Panc1 (cell line): Measurements from ENCODE around the gene PCBD1. TPM values are rescaled to one million over a fixed set of nuclear protein-coding genes. Genes with fewer than 3 reads are reported as not detected.

ENCODE experiments used
- ATAC-seq: fragments of 200-7000 bp; cut with Tn5 transposase; 2 replicates; pipeline ENCODE4 v1.9.1; 2020; ENCODE audit warnings: mild to moderate bottlenecking, moderate library complexity
- BruUV-seq: library from RNA; stranded (reverse); fragments of 400-500 nt; replicated peaks from 2 replicates; lab custom pipeline; 2021; lab: Mats Ljungman, UMichigan
- CTCF ChIA-PET: fragments of 300-600 bp; sonication (Branson Sonifier 250); formaldehyde crosslinking; loops from one replicate; lab custom pipeline; 2022; ENCODE audit warnings: antibody characterized with exemption; lab: Charles Lee
- POLR2A ChIA-PET: fragments of 300-600 bp; sonication (Branson Sonifier 250); formaldehyde crosslinking; loops from one replicate; lab custom pipeline; 2022; ENCODE audit warnings: antibody characterized with exemption; lab: Charles Lee
- DNase-seq: peaks from one replicate; pipeline ENCODE4 v3.0.0-alpha.2; 2010; ENCODE audit warnings: low read depth, low spot score
- H3K27ac ChIP-seq: 2 replicates; pipeline ENCODE4 v1.5.1; 2011; ENCODE audit warnings: mild to moderate bottlenecking, low read length, inconsistent platforms
- H3K27me3 ChIP-seq: fragments of 200-500 bp; sonication (Bioruptor generic); 2 replicates; pipeline ENCODE4 v1.6.0; 2014; ENCODE audit warnings: low read length, inconsistent platforms; ENCODE audit not compliant: control insufficient read depth, insufficient read depth
- H3K36me3 ChIP-seq: fragments of 200-500 bp; sonication (Bioruptor generic); 2 replicates; pipeline ENCODE4 v1.5.1; 2014; ENCODE audit warnings: inconsistent platforms, mild to moderate bottlenecking, low read length, moderate library complexity; ENCODE audit not compliant: control insufficient read depth, insufficient read depth
- H3K4me1 ChIP-seq: 2 replicates; pipeline ENCODE4 v1.5.1; 2011; ENCODE audit warnings: inconsistent platforms, mild to moderate bottlenecking, low read length, moderate library complexity; ENCODE audit not compliant: control insufficient read depth, insufficient read depth
- H3K4me3 ChIP-seq, 2 experiments: 2 replicates each; pipeline ENCODE4 v1.5.1; 2011 to 2012; ENCODE audit warnings: low read depth in 2 of 2, low read length in 2 of 2, mild to moderate bottlenecking in 2 of 2, inconsistent platforms in 1 of 2, moderate library complexity in 1 of 2
- H3K9me3 ChIP-seq: fragments of 200-500 bp; sonication (Bioruptor generic); 2 replicates; pipeline ENCODE4 v1.5.1; 2014; ENCODE audit warnings: low read depth, mild to moderate bottlenecking, inconsistent platforms, low read length, moderate library complexity; ENCODE audit not compliant: control insufficient read depth, insufficient read depth
- POLR2AphosphoS5 ChIP-seq: IDR thresholded peaks from 2 replicates; pipeline ENCODE4 v1.6.1; 2012; ENCODE audit warnings: mild to moderate bottlenecking, low read depth, low read length, moderate library complexity
- SIN3A ChIP-seq: IDR thresholded peaks from 2 replicates; pipeline ENCODE4 v1.6.1; 2012; ENCODE audit warnings: low read depth, mild to moderate bottlenecking, low read length, moderate library complexity, borderline replicate concordance; ENCODE audit not compliant: insufficient read depth
- TCF7L2 ChIP-seq: IDR thresholded peaks from 2 replicates; pipeline ENCODE4 v1.6.1; 2011; ENCODE audit warnings: mild to moderate bottlenecking, low read depth, low read length, inconsistent platforms
- in situ Hi-C: cut with HindIII; loops from 2 replicates; pipeline ENCODE4 v1.10.0; 2016; ENCODE audit warnings: low sequenced_read_pairs, low pct_unique_long_range_greater_than_20kb
- intact Hi-C: fragments of 100-400 bp; cut with micrococcal nuclease; formaldehyde crosslinking; loops from one replicate; pipeline ENCODE4 v1.10.0; 2022; ENCODE audit not compliant: unreplicated experiment
- total RNA-seq: library from RNA; stranded (reverse); gene quantifications from one replicate; pipeline ENCODE4 v1.2.1, GENCODE V29; 2021; ENCODE audit not compliant: unreplicated experiment
- TF ChIP-seq, protein P1 (sequence below): fragments of 450-650 bp; IDR thresholded peaks from 2 replicates; pipeline ENCODE4 v1.5.1; 2017; ENCODE audit warnings: mild to moderate bottlenecking
- TF ChIP-seq, protein P2 (sequence below), 2 experiments: IDR thresholded peaks; 2 replicates each; pipeline ENCODE4 v1.6.1; 2011 to 2012; ENCODE audit warnings: low read depth in 2 of 2, control low read depth in 1 of 2, low read length in 1 of 2, mild to moderate bottlenecking in 1 of 2, moderate library complexity in 1 of 2; ENCODE audit not compliant: insufficient read depth in 1 of 2

PCBD1 gene
- total RNA-seq, 1 experiment from 2014 or later, result 122 TPM

DNA sequence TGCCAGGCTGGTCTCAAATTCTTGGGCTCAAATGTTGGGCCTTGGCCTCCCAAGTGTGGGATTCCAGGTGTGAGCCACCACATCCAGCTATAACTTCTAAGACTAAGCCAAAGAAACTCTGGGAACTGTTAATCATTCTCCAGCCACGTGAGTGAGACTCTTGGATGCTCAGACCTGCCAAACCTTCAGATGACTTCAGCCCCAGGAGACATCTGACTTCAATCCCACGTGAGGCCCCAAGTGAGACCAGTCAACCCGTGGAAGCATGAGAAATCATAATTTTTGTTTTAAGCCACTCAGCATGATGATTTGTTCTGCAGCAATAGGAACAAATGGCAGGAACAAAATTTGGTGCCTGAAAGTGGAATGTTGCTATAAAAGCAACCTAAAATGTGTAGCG is 4.3 kb upstream of the PCBD1 start:
- Histone ChIP-seq H3K36me3 (no peaks in the 10 kb centered on the region), H3K9me3 (no peaks in the 10 kb centered on the region), H3K4me1 (peaks cover 7% of the 10 kb centered on the region; the same call in 1 of the 2 replicates), H3K4me3 (no peak overlapping the region), H3K27me3 (no peaks in the 10 kb centered on the region), H3K27ac (no peak overlapping the region)
- TF ChIP-seq POLR2AphosphoS5 (no peak), SIN3A (no peak), TCF7L2 (no peak)
- TF ChIP-seq, protein P1, sequence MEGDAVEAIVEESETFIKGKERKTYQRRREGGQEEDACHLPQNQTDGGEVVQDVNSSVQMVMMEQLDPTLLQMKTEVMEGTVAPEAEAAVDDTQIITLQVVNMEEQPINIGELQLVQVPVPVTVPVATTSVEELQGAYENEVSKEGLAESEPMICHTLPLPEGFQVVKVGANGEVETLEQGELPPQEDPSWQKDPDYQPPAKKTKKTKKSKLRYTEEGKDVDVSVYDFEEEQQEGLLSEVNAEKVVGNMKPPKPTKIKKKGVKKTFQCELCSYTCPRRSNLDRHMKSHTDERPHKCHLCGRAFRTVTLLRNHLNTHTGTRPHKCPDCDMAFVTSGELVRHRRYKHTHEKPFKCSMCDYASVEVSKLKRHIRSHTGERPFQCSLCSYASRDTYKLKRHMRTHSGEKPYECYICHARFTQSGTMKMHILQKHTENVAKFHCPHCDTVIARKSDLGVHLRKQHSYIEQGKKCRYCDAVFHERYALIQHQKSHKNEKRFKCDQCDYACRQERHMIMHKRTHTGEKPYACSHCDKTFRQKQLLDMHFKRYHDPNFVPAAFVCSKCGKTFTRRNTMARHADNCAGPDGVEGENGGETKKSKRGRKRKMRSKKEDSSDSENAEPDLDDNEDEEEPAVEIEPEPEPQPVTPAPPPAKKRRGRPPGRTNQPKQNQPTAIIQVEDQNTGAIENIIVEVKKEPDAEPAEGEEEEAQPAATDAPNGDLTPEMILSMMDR, result no peak
- TF ChIP-seq, protein P2, sequence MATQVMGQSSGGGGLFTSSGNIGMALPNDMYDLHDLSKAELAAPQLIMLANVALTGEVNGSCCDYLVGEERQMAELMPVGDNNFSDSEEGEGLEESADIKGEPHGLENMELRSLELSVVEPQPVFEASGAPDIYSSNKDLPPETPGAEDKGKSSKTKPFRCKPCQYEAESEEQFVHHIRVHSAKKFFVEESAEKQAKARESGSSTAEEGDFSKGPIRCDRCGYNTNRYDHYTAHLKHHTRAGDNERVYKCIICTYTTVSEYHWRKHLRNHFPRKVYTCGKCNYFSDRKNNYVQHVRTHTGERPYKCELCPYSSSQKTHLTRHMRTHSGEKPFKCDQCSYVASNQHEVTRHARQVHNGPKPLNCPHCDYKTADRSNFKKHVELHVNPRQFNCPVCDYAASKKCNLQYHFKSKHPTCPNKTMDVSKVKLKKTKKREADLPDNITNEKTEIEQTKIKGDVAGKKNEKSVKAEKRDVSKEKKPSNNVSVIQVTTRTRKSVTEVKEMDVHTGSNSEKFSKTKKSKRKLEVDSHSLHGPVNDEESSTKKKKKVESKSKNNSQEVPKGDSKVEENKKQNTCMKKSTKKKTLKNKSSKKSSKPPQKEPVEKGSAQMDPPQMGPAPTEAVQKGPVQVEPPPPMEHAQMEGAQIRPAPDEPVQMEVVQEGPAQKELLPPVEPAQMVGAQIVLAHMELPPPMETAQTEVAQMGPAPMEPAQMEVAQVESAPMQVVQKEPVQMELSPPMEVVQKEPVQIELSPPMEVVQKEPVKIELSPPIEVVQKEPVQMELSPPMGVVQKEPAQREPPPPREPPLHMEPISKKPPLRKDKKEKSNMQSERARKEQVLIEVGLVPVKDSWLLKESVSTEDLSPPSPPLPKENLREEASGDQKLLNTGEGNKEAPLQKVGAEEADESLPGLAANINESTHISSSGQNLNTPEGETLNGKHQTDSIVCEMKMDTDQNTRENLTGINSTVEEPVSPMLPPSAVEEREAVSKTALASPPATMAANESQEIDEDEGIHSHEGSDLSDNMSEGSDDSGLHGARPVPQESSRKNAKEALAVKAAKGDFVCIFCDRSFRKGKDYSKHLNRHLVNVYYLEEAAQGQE (IDR thresholded peaks at IDR 0.05; ENCODE audit: insufficient read depth in 1 of 2, low read depth in 2 of 2, low read length in 1 of 2), result no peak
- no TSS peak for BruUV-seq
- ATAC-seq, result no peak
- no peak for DNase-seq
- in situ Hi-C loops (no loop called here), intact Hi-C loops (no loop called here)
- POLR2A ChIA-PET, result no interaction called here
- CTCF ChIA-PET, result no interaction called here

DNA sequence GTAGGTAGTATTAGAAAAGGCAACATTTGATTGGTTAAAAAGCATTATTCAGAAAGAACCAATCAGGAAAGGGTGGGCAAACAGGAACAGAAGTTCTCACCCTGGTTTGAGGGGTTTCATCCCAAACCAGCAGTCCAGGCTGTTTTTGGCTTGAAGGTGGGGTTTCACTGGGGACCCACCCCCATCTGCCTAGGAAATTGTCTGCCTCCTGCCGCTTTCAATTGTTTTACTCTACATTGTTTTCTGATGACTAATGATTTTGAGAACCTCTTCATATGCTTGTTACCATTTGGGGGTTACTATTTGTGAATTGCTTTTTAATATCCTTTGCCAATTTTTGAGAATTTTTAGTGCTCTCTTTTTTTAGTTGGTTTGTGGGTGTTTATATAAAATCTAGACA is 3.3 kb upstream of the PCBD1 start:
- intact Hi-C loops, result no loop called here

More for the DNA sequence above, 3.3 kb upstream of the PCBD1 start:
- BruUV-seq, result no TSS peak
- no peaks in the 10 kb centered on the region for H3K9me3 ChIP-seq
- H3K27me3 ChIP-seq, result no peaks in the 10 kb centered on the region
- no peak overlapping the region for H3K27ac ChIP-seq
- ChIA-PET CTCF (no interaction called here), POLR2A (no interaction called here)
- in situ Hi-C loops, result no loop called here
- peaks cover 13% of the 10 kb centered on the region for H3K4me1 ChIP-seq
- DNase-seq (no peak), ATAC-seq (no peak)
- H3K36me3 ChIP-seq, result no peaks in the 10 kb centered on the region
- no peak overlapping the region for H3K4me3 ChIP-seq
- TF ChIP-seq TCF7L2 (no peak), SIN3A (no peak), POLR2AphosphoS5 (no peak)
- TF ChIP-seq, protein P2 (IDR thresholded peaks at IDR 0.05; ENCODE audit: insufficient read depth in 1 of 2, low read depth in 2 of 2, low read length in 1 of 2), result no peak
- TF ChIP-seq, protein P1, result no peak
